ENCODE results near the gene KRTAP12-4. TPM values are rescaled to one million over a fixed set of nuclear protein-coding genes. Genes with fewer than 3 reads are reported as not detected.
"Not testable (repeated sequence)": the region's sequence is repeated elsewhere in the genome, so short reads cannot be mapped to it uniquely, and the experiment has no call there.

Gene KRTAP12-4
- total RNA-seq, 4 donors from 2014 or later: not detected

- peaks cover 34% of the 10 kb centered on the region for H3K27me3 ChIP-seq
- 81% methylated on average over 17 of the region's 33 CpGs for WGBS
- H3K4me1 ChIP-seq: no peaks in the 10 kb centered on the region
- no peak for DNase-seq (ENCODE audit: low spot score in 2 of 2)
- no peaks in the 10 kb centered on the region for H3K36me3 ChIP-seq
- TF ChIP-seq POLR2A (IDR thresholded peaks at IDR 0.05) (no peak), POLR2AphosphoS5 (IDR thresholded peaks at IDR 0.05) (no peak), CTCF (IDR thresholded peaks at IDR 0.05) (no peak), EP300 (IDR thresholded peaks at IDR 0.05) (no peak)
- no peak overlapping the region for H3K4me3 ChIP-seq
- H3K9me3 ChIP-seq: no peaks in the 10 kb centered on the region
- no peak overlapping the region for H3K27ac ChIP-seq
Measured at GRCh38 chr21:44648557-44649311, 5.7 kb downstream of the KRTAP12-4 start.

GRCh38 chr21:44647222-44647552 lies 7.3 kb downstream of the KRTAP12-4 start:
- Histone ChIP-seq H3K9me3 (no peaks in the 10 kb centered on the region), H3K4me3 (no peak overlapping the region), H3K27me3 (peaks cover 37% of the 10 kb centered on the region), H3K4me1 (no peaks in the 10 kb centered on the region), H3K36me3 (no peaks in the 10 kb centered on the region), H3K27ac (no peak overlapping the region)
- 59% methylated on average over 7 of the region's 8 CpGs for WGBS
- TF ChIP-seq CTCF (IDR thresholded peaks at IDR 0.05) (no peak), EP300 (IDR thresholded peaks at IDR 0.05) (no peak), POLR2A (IDR thresholded peaks at IDR 0.05) (no peak), POLR2AphosphoS5 (IDR thresholded peaks at IDR 0.05) (no peak)
- no peak for DNase-seq (ENCODE audit: low spot score in 2 of 2)

- H3K4me3 ChIP-seq; DNase-seq (ENCODE audit: low spot score in 2 of 2); H3K27ac ChIP-seq; H3K36me3 ChIP-seq; H3K4me1 ChIP-seq; H3K9me3 ChIP-seq: not testable (repeated sequence)
- peaks cover 37% of the 10 kb centered on the region for H3K27me3 ChIP-seq
- 76% methylated on average over 12 of the region's 21 CpGs for WGBS
Measured at GRCh38 chr21:44646366-44647221, 7.9 kb downstream of the KRTAP12-4 start, which contains the start of gene KRTAP10-11. Gene KRTAP10-11, plus strand, starts transcription at chr21:44646414. Its CDS starts 45 bp downstream, at chr21:44646459.

GRCh38 chr21:44644878-44645277 lies 9.6 kb downstream of the KRTAP12-4 start:
- no peaks in the 10 kb centered on the region for H3K4me1 ChIP-seq
- no peaks in the 10 kb centered on the region for H3K36me3 ChIP-seq
- WGBS: 47% methylated on average over 2 of the region's 2 CpGs
- no peaks in the 10 kb centered on the region for H3K9me3 ChIP-seq
- DNase-seq (ENCODE audit: low spot score in 2 of 2): no peak
- H3K4me3 ChIP-seq: no peak overlapping the region
- peaks cover 32% of the 10 kb centered on the region for H3K27me3 ChIP-seq
- no peak for TF ChIP-seq CTCF (IDR thresholded peaks at IDR 0.05)
- TF ChIP-seq POLR2AphosphoS5 (IDR thresholded peaks at IDR 0.05): no peak
- TF ChIP-seq EP300 (IDR thresholded peaks at IDR 0.05): no peak
- TF ChIP-seq POLR2A (IDR thresholded peaks at IDR 0.05): no peak
- no peak overlapping the region for H3K27ac ChIP-seq

- H3K4me3 ChIP-seq: no peak overlapping the region
- H3K27me3 ChIP-seq: peaks cover 30% of the 10 kb centered on the region
- TF ChIP-seq POLR2AphosphoS5 (IDR thresholded peaks at IDR 0.05) (no peak), POLR2A (IDR thresholded peaks at IDR 0.05) (no peak), EP300 (IDR thresholded peaks at IDR 0.05) (no peak), CTCF (IDR thresholded peaks at IDR 0.05) (no peak)
- no peak overlapping the region for H3K27ac ChIP-seq
- DNase-seq (ENCODE audit: low spot score in 2 of 2): no peak
- 65% methylated on average over 14 of the region's 14 CpGs for WGBS
- no peaks in the 10 kb centered on the region for H3K4me1 ChIP-seq
- H3K9me3 ChIP-seq: no peaks in the 10 kb centered on the region
- H3K36me3 ChIP-seq: no peaks in the 10 kb centered on the region
Measured at GRCh38 chr21:44643741-44644310, 10.6 kb downstream of the KRTAP12-4 start.

All from suprapubic skin (tissue), 4 donors.